Kidney capillary endothelial cell (primary cell): ENCODE data around the gene TTC23.
"Not testable (repeated sequence)": the region's sequence is repeated elsewhere in the genome, so short reads cannot be mapped to it uniquely, and the experiment has no call there.

Experiments
- DNase-seq: peaks from one replicate; pipeline ENCODE4 v3.0.0-alpha.2; 2018; ENCODE audit warnings: low spot score

The TTC23 gene

GRCh38 chr15:99120050-99120777, 129.2 kb downstream of the TTC23 start:
- DNase-seq = no peak

- no peak for DNase-seq
Measured at GRCh38 chr15:99118801-99119546, 130.4 kb downstream of the TTC23 start.

DNA sequence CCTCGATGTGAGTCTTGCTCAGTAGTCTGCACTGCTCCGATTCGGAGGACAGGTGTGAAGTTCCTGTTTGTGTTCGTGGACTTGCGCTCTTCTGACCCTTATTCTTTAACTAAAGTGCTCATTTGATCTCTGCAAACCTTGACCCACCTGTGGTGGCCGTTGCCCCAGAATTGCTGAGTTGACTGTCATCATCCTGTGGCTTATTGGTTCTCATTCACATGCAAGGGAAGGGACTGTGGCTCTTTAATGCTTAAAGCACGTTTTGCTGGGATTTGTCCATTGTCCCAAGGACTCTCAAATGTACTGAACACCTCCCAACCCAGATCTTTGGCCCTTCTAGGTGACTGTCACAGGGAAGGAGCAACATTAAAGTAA, 131.1 kb downstream of the TTC23 start:
- no peak for DNase-seq

DNA sequence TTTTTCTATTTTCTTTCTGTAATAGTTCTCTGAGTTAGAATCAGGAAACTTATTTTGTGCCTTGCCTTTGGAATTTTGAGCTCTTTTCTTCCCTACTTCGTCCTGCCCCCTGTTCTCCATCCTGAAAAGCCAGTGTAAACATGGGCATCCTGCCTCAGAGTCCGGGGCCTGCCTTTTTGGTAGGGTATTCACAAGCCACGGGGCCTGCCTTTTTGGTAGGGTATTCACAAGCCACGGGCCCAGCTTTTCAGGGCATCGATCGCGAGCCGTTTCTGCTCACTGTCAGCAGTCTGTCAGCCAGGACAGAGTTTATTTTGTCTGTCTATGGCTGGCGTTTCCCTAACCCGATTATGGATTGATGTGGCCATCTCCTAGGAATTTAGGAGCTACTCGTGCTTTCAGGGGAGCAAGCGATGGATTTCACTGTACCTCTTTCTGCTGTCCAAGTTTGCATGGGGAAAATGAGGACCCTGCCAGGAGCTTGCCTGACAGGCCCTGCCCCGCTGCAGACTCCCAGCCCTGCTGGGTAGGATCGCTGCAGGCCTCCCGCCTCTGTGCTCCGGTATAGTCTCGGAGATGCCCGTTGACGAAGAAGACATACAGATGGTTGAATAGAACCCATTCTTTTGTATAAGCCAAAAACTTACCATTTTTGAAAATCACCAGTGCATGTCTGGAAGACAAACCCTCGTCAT, 131.7 kb downstream of the TTC23 start:
- DNase-seq = no peak

- no peak for DNase-seq
Measured at GRCh38 chr15:99117111-99117510, 132.3 kb downstream of the TTC23 start.

GRCh38 chr15:99115300-99116215, 133.8 kb downstream of the TTC23 start:
- no peak for DNase-seq

- DNase-seq = no peak
Measured at GRCh38 chr15:99114511-99115299, 134.7 kb downstream of the TTC23 start.

DNA sequence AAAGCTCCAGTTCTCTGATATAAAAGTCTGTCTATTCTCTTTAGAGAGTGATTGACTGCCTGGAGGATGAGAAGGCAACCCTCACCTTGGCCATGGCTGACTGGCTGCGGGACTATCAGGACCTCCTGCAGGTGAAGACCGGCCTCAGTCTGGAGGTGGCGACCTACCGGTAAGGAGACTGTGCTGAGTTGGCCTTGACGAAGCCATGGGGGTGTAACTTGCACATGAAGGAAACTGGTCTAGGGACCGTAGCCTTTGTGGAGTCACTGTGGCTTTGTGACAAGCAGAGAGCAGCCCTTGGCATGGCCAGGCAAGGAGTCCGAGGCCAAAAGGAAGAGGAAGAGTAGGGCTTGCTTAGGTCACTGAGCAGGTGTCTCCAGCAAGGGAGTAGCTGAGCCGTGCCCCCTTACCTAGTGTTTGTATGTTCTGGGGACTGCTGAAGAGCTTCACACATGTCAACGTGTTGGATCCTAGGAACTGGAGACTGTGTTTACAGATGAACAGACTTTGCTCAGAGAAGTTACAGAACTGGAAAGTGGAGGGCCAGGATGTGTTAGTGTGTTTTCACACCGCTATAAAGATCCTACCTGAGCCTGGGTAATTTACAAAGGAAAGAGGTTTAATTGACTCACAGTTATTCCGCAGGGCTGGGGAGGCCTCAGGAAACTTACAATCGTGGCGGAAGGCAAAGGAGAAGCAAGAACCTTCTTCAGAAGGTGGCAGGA, 135.7 kb downstream of the TTC23 start:
- DNase-seq = no peak

DNA sequence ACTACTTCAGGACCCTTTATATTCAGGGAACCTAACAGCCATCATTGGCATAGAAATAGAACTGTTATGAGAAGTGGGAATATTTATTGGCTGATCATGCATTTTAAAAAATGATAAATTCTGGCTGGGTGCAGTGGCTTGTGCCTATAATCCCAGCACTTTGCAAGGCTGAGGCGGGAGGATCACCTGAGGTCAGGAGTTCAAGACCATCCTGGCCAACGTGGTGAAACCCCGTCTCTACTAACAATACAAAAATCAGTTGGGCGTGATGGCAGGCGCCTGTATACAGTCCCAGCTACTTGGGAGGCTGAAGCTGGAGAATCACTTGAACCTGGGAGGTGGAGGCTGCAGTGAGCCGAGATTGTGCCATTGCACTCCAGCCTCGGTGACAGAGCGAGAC, 137.7 kb downstream of the TTC23 start:
- DNase-seq = not testable (repeated sequence)

DNA sequence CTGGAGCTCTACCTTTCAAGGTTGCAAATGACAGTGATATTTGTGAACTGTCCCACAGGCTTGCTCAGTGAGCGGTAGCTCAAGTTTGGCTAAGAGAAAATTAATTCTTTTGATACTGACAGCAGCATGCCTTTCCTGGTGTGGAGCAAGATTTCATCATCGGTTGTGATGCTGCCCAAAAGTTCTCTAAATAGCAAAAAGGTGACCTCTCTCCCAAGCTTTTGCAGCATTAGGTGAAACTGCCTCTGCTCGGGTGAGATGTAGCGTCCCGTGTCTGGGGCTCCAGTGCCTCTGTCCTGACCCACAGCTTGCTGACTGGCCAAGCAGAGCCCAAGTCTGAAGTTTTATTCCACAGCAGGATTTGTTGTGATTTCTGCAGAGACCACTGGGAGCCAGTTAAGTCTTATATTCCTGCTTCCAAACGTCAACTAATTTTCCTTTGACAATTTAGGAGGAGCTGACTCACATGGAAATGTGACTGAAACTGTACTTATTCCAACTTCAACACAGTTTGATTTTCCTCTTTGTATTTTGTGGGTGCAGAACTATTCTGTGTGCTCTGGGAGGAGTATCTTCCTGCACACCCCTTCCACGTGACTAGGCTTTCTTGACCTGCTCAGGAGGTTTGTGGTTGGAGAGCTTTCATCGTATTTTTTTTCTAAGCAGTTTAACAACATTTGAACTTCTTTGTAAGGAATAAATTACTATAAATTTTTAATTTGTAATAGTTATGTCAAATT, 138.6 kb downstream of the TTC23 start:
- DNase-seq = no peak

- DNase-seq = no peak
Measured at GRCh38 chr15:99110093-99110492, 139.3 kb downstream of the TTC23 start.

DNA sequence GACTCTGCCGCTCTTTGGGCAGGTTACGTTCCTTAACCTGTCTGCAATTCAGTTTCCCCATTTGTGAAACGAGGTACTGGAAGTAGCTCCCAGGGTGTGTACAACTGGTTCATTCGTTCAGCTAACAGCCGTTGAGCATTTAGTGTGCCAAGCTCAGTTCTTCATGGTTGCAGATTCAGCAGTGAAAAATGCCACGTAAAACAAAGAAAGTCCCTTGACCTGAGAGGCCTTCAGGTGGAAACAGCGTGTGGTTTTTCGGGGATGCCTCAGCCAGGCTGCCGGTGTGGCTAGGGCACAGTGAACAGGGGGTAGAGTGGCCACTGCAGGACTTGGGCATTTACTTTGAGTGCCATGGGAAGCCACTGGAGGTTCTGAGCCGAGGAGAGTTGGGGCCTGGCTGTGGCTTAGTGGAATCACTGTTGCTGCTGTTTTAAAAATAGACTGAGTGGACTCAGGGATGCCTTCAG, 139.8 kb downstream of the TTC23 start:
- no peak for DNase-seq

GRCh38 chr15:99108993-99109392, 140.4 kb downstream of the TTC23 start:
- DNase-seq = no peak

DNA sequence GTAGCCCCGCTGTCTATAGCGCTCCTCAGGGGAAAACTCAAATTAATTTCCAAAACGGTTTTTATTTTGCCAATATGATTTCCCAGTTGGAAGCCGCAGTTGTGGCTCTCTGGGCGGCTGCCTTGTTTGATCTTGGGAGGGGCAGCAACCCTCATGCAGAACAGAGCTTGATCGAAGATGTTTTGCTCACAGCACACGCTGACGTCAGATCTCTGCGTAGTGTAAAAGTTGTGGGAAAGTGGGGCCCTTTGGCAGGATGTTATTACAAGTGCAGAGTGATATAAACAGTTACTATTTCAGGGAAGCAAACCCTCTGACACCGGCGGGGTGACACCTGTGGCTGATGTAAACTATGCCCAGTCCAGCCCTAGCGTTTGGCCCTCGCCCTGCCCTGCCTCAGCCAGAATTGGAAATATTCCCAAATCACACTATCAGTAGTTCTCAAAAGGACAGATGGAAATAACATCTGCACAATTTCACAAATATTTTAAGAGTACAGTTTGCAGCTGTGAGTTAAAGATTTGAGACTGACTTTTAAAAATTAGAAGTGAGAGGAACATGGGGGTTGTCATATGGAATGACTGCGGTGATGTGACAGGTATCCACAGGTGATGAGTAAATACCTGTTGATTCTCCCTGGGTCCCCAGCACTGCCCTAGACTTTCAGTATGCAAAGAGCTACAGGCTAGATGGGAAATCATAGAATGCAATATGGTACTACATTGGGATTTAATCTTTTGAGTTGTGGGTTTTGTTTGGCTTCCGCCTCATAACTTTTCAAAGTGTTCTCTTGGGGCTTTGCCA, 142.8 kb downstream of the TTC23 start:
- no peak for DNase-seq

DNA sequence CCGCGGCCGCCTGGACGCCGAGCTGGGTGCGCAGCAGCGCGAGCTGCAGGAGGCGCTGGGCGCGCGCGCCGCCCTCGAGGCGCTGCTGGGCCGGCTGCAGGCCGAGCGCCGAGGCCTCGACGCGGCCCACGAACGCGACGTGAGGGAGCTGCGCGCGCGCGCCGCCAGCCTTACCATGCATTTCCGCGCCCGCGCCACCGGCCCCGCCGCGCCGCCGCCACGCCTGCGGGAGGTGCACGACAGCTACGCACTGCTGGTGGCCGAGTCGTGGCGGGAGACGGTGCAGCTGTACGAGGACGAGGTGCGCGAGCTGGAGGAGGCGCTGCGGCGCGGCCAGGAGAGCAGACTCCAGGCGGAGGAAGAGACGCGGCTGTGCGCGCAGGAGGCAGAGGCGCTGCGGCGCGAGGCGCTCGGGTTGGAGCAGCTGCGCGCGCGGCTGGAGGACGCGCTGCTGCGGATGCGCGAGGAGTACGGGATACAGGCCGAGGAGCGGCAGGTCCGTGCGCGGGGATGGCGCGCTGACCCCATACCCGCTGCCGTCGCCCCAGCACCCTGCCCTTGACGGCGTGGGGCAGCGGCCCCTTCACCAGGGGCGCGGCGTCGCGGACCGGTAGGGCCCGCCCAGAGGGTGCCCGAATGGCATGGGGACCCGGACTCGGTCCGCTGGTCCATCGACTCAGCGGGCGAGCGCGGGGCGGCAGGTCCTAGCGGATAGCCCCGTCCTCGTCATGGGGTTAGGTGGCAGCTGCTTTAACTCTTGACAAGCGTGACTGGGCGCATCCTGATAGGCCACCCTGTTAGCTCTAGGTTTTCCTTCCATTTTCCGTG, 143.7 kb downstream of the TTC23 start:
- DNase-seq = peak; percentile 58

DNA sequence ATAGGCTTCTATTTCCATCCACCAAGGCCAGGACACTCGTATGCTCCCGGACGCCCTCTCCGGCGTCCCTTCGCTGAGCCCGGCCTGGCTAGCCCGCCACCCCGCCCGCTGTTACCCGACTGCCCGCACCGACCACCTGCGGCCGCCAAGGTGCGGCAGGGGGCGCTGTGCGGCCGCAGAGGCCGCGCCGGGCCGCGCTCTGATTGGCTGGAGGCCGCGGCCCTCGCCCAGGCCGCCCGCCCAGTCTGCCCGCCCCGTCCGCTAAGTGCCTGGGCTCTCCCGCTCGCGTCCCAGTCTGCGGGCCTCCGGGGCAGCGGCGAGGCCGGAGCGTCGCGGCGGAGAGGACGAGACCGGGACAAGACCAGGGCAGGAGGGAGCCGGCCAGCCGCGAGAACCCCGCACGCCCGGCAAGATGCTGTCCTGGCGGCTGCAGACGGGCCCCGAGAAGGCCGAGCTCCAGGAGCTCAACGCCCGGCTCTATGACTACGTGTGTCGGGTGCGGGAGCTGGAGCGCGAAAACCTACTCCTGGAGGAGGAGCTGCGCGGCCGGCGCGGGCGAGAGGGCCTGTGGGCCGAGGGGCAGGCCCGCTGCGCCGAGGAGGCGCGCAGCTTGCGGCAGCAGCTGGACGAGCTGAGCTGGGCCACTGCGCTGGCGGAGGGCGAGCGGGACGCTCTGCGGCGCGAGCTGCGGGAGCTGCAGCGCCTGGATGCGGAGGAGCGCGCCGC, 144.4 kb downstream of the TTC23 start, which contains the start of gene SYNM:
Gene SYNM, plus strand, starts transcription at position 293 of the 726 bp plus-strand sequence. Its CDS starts 120 bp downstream, at position 413.
- DNase-seq = peak; percentile 88

GRCh38 chr15:99103279-99103678, 146.1 kb downstream of the TTC23 start:
- DNase-seq = no peak
